Hepatocyte (in vitro differentiated cells): ENCODE measurements around the gene ADAM33.

Experiments used
- EZH2 ChIP-seq: fragments of 200-600 bp; sonication (generic); IDR thresholded peaks from 2 replicates; pipeline ENCODE4 v1.6.1; 2016; ENCODE audit warnings: antibody characterized with exemption, mild to moderate bottlenecking, borderline replicate concordance
- EZH2phosphoT487 ChIP-seq: fragments of 200-600 bp; sonication (generic); IDR thresholded peaks from one replicate; pipeline ENCODE4 v1.6.1; 2018; ENCODE audit warnings: antibody characterized with exemption, mild to moderate bottlenecking, low read depth, moderate library complexity; ENCODE audit not compliant: unreplicated experiment, severe bottlenecking
- TF ChIP-seq, protein P1 (sequence below): fragments of 200-600 bp; sonication (generic); IDR thresholded peaks from 2 replicates; pipeline ENCODE4 v1.5.1; 2016; ENCODE audit warnings: antibody characterized with exemption, mild to moderate bottlenecking; ENCODE audit not compliant: poor library complexity

DNA sequence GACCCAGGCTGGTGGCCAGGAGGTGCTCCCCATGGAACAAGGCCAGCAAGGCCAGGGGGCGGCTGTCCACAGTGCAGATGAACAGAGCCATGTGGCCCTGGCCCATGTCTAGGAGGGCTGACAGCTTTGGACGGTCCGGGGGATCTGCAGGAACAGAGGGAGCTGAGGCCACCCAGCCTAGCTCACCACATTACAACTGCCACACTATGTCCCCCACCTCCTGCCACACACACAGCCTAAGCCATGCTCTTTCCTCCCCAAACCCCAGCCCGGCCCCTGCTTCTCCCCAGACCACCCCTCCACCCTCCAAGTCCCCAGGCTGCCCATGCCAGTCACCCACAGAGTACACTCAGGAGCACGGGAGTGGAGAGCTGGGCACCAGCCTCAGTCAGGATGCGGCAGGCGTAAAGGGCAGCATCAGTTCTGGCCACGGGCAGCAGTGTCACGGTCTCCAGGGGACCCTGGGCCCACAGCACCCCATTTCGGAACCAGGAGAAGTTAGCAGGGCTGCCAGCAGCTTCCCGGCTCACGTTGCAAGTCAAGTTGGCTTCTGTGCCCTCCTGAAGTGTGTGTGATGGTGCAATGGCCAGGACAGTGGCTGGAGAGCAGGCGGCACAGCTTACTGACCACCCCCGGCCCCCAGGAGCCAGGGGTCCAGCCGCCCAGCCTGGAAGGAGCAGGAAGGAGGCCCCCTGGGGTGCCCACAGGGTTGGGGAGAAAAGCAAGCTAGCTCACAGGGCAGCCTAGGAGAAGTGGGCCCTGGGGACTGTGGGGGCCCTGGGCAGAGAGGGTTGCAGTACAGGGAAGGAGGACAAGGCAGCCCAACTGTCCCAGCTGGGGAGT is 15.2 kb upstream of the ADAM33 start:
- TF ChIP-seq, protein P1, sequence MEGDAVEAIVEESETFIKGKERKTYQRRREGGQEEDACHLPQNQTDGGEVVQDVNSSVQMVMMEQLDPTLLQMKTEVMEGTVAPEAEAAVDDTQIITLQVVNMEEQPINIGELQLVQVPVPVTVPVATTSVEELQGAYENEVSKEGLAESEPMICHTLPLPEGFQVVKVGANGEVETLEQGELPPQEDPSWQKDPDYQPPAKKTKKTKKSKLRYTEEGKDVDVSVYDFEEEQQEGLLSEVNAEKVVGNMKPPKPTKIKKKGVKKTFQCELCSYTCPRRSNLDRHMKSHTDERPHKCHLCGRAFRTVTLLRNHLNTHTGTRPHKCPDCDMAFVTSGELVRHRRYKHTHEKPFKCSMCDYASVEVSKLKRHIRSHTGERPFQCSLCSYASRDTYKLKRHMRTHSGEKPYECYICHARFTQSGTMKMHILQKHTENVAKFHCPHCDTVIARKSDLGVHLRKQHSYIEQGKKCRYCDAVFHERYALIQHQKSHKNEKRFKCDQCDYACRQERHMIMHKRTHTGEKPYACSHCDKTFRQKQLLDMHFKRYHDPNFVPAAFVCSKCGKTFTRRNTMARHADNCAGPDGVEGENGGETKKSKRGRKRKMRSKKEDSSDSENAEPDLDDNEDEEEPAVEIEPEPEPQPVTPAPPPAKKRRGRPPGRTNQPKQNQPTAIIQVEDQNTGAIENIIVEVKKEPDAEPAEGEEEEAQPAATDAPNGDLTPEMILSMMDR, result no peak
- TF ChIP-seq EZH2phosphoT487 (no peak), EZH2 (no peak)
